Esophagus (tissue), 2 donors: ENCODE results near the gene COG5. TPM values are rescaled to one million over a fixed set of nuclear protein-coding genes. Genes with fewer than 3 reads are reported as not detected.
"Not testable (repeated sequence)": the region's sequence is repeated elsewhere in the genome, so short reads cannot be mapped to it uniquely, and the experiment has no call there.

Experiments
- H3K27ac ChIP-seq, 2 donors: one replicate each; pipeline ENCODE4 v1.5.1; 2013; ENCODE audit warnings: low read depth in 2 of 2, mild to moderate bottlenecking in 2 of 2, inconsistent platforms in 1 of 2, low read length in 1 of 2, moderate library complexity in 1 of 2
- H3K27me3 ChIP-seq, 2 donors: one replicate each; pipeline ENCODE4 v1.6.1; 2013; ENCODE audit warnings: low read length in 2 of 2, control low read depth in 1 of 2, mild to moderate bottlenecking in 1 of 2; ENCODE audit not compliant: insufficient read depth in 2 of 2, control insufficient read depth in 1 of 2
- H3K36me3 ChIP-seq, 2 donors: one replicate each; pipeline ENCODE4 v1.6.1; 2013; ENCODE audit warnings: low read length in 1 of 2; ENCODE audit not compliant: control insufficient read depth in 2 of 2, insufficient read depth in 2 of 2
- H3K4me1 ChIP-seq, 2 donors: one replicate each; pipeline ENCODE4 v1.6.1; 2013; ENCODE audit warnings: low read length in 1 of 2; ENCODE audit not compliant: control insufficient read depth in 2 of 2, insufficient read depth in 2 of 2
- H3K4me3 ChIP-seq, 2 donors: one replicate each; pipeline ENCODE4 v1.5.1; 2013; ENCODE audit warnings: low read length in 2 of 2, mild to moderate bottlenecking in 2 of 2, low read depth in 1 of 2, moderate library complexity in 1 of 2
- H3K9me3 ChIP-seq, 2 donors: one replicate each; pipeline ENCODE4 v1.6.1; 2013; ENCODE audit warnings: mild to moderate bottlenecking in 2 of 2, low read depth in 1 of 2, low read length in 1 of 2, moderate library complexity in 1 of 2; ENCODE audit not compliant: control insufficient read depth in 2 of 2, insufficient read depth in 1 of 2
- WGBS, 2 donors: extraction: QIAGEN DNeasy Blood & Tissue Kit; methylation state at CpG; one replicate each; pipeline ENCODE4 v1.1.7; 2013; 5-methylcytosine and 5-hydroxymethylcytosine counted together
- polyA plus RNA-seq, 2 donors: library from polyadenylated mRNA; stranded (reverse); fragments of 200-250 nt; gene quantifications; one replicate each; pipeline ENCODE4 v1.2.3, GENCODE V29; 2013
- donor health status: healthy with polysubstance abuse.
- donor health status: Bipolar disorder and iron deficiency.

COG5 gene
- polyA plus RNA-seq, 2 donors, result 4.3 to 7.2 TPM

GRCh38 chr7:107560898-107561516 is 2.7 kb downstream of the COG5 start:
- Histone ChIP-seq H3K4me1 (no peaks in the 10 kb centered on the region), H3K27ac (peak overlapping the region in 1 of 2 donors; percentile 4)
- 50 to 62% methylated on average over 6 of the region's 6 CpGs for WGBS, 2 donors

GRCh38 chr7:107559864-107560263 is 3.9 kb downstream of the COG5 start:
- WGBS, 2 donors, result 54 to 55% methylated on average over 2 of the region's 2 CpGs
- Histone ChIP-seq H3K9me3 (no peaks in the 10 kb centered on the region), H3K36me3 (no peaks in the 10 kb centered on the region), H3K4me3 (no peak overlapping the region), H3K27ac (no peak overlapping the region), H3K27me3 (no peaks in the 10 kb centered on the region), H3K4me1 (no peaks in the 10 kb centered on the region)

More at GRCh38 chr7:107560898-107561516, 2.7 kb downstream of the COG5 start:
- no peak overlapping the region for H3K4me3 ChIP-seq
- H3K27me3 ChIP-seq, result no peaks in the 10 kb centered on the region
- no peaks in the 10 kb centered on the region for H3K36me3 ChIP-seq
- no peaks in the 10 kb centered on the region for H3K9me3 ChIP-seq

- Histone ChIP-seq H3K27me3 (no peaks in the 10 kb centered on the region), H3K4me3 (no peak overlapping the region), H3K36me3 (no peaks in the 10 kb centered on the region), H3K9me3 (no peaks in the 10 kb centered on the region), H3K27ac (no peak overlapping the region), H3K4me1 (no peaks in the 10 kb centered on the region)
- 89 to 96% methylated on average over 3 of the region's 3 CpGs for WGBS, 2 donors
Measured at GRCh38 chr7:107555893-107556292, 7.8 kb downstream of the COG5 start.

- WGBS, 2 donors, result 96 to 100% methylated on average over 1 of the region's 1 CpG
- H3K4me3 ChIP-seq, result no peak overlapping the region
- peaks cover 0 to 2% of the 10 kb centered on the region in 2 donors for H3K36me3 ChIP-seq
- no peaks in the 10 kb centered on the region for H3K4me1 ChIP-seq
- no peak overlapping the region for H3K27ac ChIP-seq
- H3K9me3 ChIP-seq, result no peaks in the 10 kb centered on the region
- H3K27me3 ChIP-seq, result no peaks in the 10 kb centered on the region
Measured at GRCh38 chr7:107551936-107552335, 11.8 kb downstream of the COG5 start.

- Histone ChIP-seq H3K4me1 (no peaks in the 10 kb centered on the region), H3K4me3 (no peak overlapping the region), H3K9me3 (peaks cover 2 to 3% of the 10 kb centered on the region in 2 donors), H3K36me3 (peaks cover 0 to 7% of the 10 kb centered on the region in 2 donors), H3K27ac (no peak overlapping the region), H3K27me3 (no peaks in the 10 kb centered on the region)
- WGBS, 2 donors, result 98 to 99% methylated on average over 4 of the region's 4 CpGs
Measured at GRCh38 chr7:107544848-107545591, 18.7 kb downstream of the COG5 start.

- H3K4me1 ChIP-seq, result no peaks in the 10 kb centered on the region
- no peak overlapping the region for H3K4me3 ChIP-seq
- peaks cover 3 to 7% of the 10 kb centered on the region in 2 donors for H3K36me3 ChIP-seq
- no peaks in the 10 kb centered on the region for H3K27me3 ChIP-seq
- H3K27ac ChIP-seq, result no peak overlapping the region
- whole genome bisulfite sequencing, 2 donors, result 86 to 97% methylated on average over 5 of the region's 5 CpGs
- peaks cover 2 to 3% of the 10 kb centered on the region in 2 donors for H3K9me3 ChIP-seq
Measured at GRCh38 chr7:107543338-107543993, 20.3 kb downstream of the COG5 start.

GRCh38 chr7:107538001-107538400 is 25.7 kb downstream of the COG5 start:
- peaks cover 0 to 3% of the 10 kb centered on the region in 2 donors for H3K36me3 ChIP-seq
- H3K4me3 ChIP-seq, result no peak overlapping the region
- H3K27ac ChIP-seq, result no peak overlapping the region
- no peaks in the 10 kb centered on the region for H3K27me3 ChIP-seq
- H3K9me3 ChIP-seq, result no peaks in the 10 kb centered on the region
- WGBS, 2 donors, result 35 to 53% methylated on average over 2 of the region's 2 CpGs
- no peaks in the 10 kb centered on the region for H3K4me1 ChIP-seq

GRCh38 chr7:107537228-107537627 is 26.5 kb downstream of the COG5 start:
- not testable (repeated sequence) for H3K4me3 ChIP-seq, H3K36me3 ChIP-seq, H3K4me1 ChIP-seq, H3K27ac ChIP-seq, H3K9me3 ChIP-seq, H3K27me3 ChIP-seq
- 78 to 88% methylated on average over 4 of the region's 4 CpGs for WGBS, 2 donors

- H3K9me3 ChIP-seq, result no peaks in the 10 kb centered on the region
- H3K4me1 ChIP-seq, result peaks cover 0 to 2% of the 10 kb centered on the region in 2 donors
- no peaks in the 10 kb centered on the region for H3K27me3 ChIP-seq
- no peak overlapping the region for H3K27ac ChIP-seq
- H3K36me3 ChIP-seq, result no peaks in the 10 kb centered on the region
- H3K4me3 ChIP-seq, result no peak overlapping the region
Measured at GRCh38 chr7:107534139-107534538, 29.6 kb downstream of the COG5 start.
